PC-9 (cell line): ENCODE measurements around the gene CHST11.

Experiments
- EZH2 ChIP-seq: fragments of 200-600 bp; sonication (generic); IDR thresholded peaks from 2 replicates; pipeline ENCODE4 v1.8.0; 2017; ENCODE audit warnings: antibody characterized with exemption, low read depth
- TF ChIP-seq, protein P1 (sequence below): fragments of 200-600 bp; sonication (generic); conservative IDR thresholded peaks from 2 replicates; pipeline ENCODE4 v1.6.1; 2017; ENCODE audit warnings: mixed run types, antibody characterized with exemption, mild to moderate bottlenecking, moderate library complexity

DNA sequence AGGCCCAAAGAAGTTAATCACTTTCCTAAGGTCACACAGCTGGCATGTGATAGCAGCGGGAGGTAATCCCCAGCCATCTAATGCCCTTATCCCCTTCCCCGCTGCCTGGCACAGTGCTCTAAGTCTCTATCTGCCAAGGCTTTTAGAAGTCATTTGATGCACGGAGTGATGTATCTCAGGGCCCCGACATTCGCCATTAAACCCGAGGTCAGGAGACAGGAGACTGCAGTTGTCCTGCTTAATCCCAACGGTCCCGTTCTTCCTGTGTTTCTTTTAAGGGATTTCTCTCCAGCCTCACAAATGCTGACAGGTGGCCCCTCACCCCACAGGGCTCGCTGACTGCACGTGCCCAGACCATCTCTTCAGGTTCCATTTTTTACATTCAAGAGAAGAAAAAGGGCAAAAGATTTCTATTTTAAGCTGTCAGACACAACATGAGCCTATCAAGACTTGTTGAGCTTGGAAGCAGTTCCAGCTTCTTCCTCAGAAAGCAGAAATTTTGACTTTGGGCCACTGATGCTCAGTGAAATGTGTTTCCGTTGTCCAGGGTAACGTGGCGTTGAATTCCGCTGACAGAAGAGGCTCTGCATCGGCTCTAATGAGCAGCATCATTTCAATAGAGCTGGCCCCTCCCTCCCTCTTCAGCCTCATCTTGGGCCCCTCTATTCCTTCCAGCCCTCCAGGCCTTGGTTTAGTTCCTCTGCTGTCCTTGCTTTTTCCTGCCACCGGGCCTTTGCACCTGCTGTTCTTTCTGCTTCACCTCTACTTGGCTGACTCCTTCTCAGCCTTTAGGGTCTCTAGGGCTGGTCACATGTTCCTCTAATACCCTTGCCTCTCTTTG is 171.5 kb downstream of the CHST11 start:
- TF ChIP-seq EZH2 = no peak
- TF ChIP-seq, protein P1, sequence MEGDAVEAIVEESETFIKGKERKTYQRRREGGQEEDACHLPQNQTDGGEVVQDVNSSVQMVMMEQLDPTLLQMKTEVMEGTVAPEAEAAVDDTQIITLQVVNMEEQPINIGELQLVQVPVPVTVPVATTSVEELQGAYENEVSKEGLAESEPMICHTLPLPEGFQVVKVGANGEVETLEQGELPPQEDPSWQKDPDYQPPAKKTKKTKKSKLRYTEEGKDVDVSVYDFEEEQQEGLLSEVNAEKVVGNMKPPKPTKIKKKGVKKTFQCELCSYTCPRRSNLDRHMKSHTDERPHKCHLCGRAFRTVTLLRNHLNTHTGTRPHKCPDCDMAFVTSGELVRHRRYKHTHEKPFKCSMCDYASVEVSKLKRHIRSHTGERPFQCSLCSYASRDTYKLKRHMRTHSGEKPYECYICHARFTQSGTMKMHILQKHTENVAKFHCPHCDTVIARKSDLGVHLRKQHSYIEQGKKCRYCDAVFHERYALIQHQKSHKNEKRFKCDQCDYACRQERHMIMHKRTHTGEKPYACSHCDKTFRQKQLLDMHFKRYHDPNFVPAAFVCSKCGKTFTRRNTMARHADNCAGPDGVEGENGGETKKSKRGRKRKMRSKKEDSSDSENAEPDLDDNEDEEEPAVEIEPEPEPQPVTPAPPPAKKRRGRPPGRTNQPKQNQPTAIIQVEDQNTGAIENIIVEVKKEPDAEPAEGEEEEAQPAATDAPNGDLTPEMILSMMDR = no peak
